Peyer's patch (tissue), 4 donors: ENCODE data around the gene LHFPL2.

Source experiments
- POLR2A ChIP-seq, 2 donors: fragments of 450-650 bp; IDR thresholded peaks; one replicate each; pipeline ENCODE4 v1.5.1; 2017; ENCODE audit warnings: antibody characterized with exemption in 2 of 2, mild to moderate bottlenecking in 2 of 2, moderate library complexity in 2 of 2
- TF ChIP-seq, protein P1 (sequence below), 6 experiments: fragments of 450-650 bp in 4 of 6; fragments of 200-600 bp in 2 of 6; sonication (generic) in 1 of 6; IDR thresholded peaks; one replicate each; pipeline ENCODE4 v1.5.1; 2017 to 2019; ENCODE audit warnings: antibody characterized with exemption in 6 of 6, mild to moderate bottlenecking in 3 of 6, moderate library complexity in 1 of 6

DNA sequence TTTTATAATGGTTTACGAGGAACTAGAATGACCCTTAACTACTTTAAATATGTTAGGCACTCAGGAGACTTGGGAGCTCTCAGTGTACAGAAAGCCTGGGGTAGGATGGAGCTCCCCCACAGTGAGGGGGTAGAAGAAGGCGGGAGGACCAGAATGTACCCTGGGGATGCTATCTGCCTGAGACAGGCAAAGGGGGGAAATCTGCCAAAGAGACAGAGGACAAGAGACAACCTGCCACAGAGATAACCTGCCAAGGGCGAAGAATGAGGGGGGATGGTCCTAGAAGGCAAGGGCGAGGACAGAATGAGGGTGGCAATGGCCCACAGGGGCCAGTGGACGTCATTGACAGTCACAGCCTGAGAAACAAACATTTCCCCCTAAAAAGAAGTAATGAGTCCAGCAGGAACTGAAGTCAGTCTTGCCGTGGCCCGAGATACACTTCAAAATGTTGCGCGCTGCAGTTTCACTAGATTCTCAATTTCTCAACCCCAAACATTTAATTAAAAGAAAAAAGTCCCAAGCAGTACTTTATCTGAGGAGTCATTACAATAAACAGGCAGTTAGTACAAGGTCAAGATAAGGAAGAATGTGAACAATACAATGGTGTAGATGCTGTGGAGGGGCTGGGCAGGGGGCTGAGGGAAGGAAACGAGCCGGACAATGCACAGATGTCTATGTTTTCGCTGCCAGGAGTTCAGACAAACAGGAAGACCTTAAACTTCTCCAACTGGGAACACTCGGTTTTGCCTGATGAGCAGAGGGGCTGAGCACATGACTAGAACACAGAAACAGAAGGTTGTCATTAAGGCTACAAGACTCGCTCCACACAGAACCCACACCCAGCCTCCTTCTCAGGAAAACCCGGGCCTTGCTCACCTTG, 125.0 kb downstream of the LHFPL2 start:
- no peak for TF ChIP-seq POLR2A (IDR thresholded peaks at IDR 0.05)
- TF ChIP-seq, protein P1, sequence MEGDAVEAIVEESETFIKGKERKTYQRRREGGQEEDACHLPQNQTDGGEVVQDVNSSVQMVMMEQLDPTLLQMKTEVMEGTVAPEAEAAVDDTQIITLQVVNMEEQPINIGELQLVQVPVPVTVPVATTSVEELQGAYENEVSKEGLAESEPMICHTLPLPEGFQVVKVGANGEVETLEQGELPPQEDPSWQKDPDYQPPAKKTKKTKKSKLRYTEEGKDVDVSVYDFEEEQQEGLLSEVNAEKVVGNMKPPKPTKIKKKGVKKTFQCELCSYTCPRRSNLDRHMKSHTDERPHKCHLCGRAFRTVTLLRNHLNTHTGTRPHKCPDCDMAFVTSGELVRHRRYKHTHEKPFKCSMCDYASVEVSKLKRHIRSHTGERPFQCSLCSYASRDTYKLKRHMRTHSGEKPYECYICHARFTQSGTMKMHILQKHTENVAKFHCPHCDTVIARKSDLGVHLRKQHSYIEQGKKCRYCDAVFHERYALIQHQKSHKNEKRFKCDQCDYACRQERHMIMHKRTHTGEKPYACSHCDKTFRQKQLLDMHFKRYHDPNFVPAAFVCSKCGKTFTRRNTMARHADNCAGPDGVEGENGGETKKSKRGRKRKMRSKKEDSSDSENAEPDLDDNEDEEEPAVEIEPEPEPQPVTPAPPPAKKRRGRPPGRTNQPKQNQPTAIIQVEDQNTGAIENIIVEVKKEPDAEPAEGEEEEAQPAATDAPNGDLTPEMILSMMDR (IDR thresholded peaks at IDR 0.05), result no peak
